ENCODE measurements around the gene ITGA8.

ITGA8 gene

DNA sequence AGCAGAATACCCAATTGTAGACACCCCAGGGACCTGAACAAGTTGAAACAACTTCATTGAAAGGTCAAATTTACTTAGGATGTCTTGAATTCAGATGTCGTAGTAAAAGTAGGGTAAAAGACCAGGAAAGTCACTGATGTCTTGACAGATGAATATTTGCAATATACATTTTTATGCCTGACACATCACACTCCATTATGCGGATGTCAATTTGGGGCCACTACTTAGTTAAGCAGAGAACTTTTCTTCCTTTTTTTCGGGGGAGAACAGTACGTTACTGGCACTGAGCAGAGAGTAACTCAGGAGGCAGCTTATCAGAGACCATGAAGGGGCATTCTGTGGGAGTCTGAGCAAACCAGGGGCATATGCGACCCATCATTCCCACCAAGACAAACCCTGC, 4.9 kb downstream of the ITGA8 start:
- H3K4me1 ChIP-seq, result peaks cover 0 to 69% (median 22%) of the 10 kb centered on the region in 4 donors
- no peaks in the 10 kb centered on the region for H3K36me3 ChIP-seq
- peak overlapping the region; percentile 85 to 97 for H3K4me3 ChIP-seq
- TF ChIP-seq, protein P1, sequence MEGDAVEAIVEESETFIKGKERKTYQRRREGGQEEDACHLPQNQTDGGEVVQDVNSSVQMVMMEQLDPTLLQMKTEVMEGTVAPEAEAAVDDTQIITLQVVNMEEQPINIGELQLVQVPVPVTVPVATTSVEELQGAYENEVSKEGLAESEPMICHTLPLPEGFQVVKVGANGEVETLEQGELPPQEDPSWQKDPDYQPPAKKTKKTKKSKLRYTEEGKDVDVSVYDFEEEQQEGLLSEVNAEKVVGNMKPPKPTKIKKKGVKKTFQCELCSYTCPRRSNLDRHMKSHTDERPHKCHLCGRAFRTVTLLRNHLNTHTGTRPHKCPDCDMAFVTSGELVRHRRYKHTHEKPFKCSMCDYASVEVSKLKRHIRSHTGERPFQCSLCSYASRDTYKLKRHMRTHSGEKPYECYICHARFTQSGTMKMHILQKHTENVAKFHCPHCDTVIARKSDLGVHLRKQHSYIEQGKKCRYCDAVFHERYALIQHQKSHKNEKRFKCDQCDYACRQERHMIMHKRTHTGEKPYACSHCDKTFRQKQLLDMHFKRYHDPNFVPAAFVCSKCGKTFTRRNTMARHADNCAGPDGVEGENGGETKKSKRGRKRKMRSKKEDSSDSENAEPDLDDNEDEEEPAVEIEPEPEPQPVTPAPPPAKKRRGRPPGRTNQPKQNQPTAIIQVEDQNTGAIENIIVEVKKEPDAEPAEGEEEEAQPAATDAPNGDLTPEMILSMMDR (IDR thresholded peaks at IDR 0.05), result no peak
- no peaks in the 10 kb centered on the region for H3K9me3 ChIP-seq
- intact Hi-C loops (cut with DNase I; ENCODE audit: low total_unique reads), result loop anchor here (5.0 kb wide), 1 partner anchor 128 kb away; no protein-coding TSS in a partner anchor
- H3K27me3 ChIP-seq, result no peaks in the 10 kb centered on the region
- no peak for DNase-seq
- peak overlapping the region; percentile 94 to 95 for H3K27ac ChIP-seq

GRCh38 chr10:15712883-15713282, 6.8 kb downstream of the ITGA8 start:
- Histone ChIP-seq H3K4me3 (peak overlapping the region in 1 of 2 donors; percentile 5), H3K27me3 (no peaks in the 10 kb centered on the region), H3K4me1 (peaks cover 0 to 88% (median 21%) of the 10 kb centered on the region in 4 donors), H3K9me3 (no peaks in the 10 kb centered on the region), H3K27ac (peak overlapping the region; percentile 94 to 95), H3K36me3 (no peaks in the 10 kb centered on the region)
- TF ChIP-seq, protein P1 (IDR thresholded peaks at IDR 0.05), result no peak
- intact Hi-C loops (cut with DNase I; ENCODE audit: low total_unique reads), result no loop called here
- DNase-seq, result no peak

GRCh38 chr10:15710455-15710854, 9.3 kb downstream of the ITGA8 start:
- H3K9me3 ChIP-seq, result no peaks in the 10 kb centered on the region
- peaks cover 0 to 98% (median 21%) of the 10 kb centered on the region in 4 donors for H3K4me1 ChIP-seq
- TF ChIP-seq, protein P1 (IDR thresholded peaks at IDR 0.05), result no peak
- no peaks in the 10 kb centered on the region for H3K27me3 ChIP-seq
- peaks cover 0 to 4% (median 0%) of the 10 kb centered on the region in 3 donors for H3K36me3 ChIP-seq
- peak in 1 of 2 donors; percentile 40 for DNase-seq
- intact Hi-C loops (cut with DNase I; ENCODE audit: low total_unique reads), result no loop called here
- peak overlapping the region; percentile 32 to 65 for H3K27ac ChIP-seq
- no peak overlapping the region for H3K4me3 ChIP-seq

- no peaks in the 10 kb centered on the region for H3K27me3 ChIP-seq
- no peak overlapping the region for H3K4me3 ChIP-seq
- intact Hi-C loops (cut with DNase I; ENCODE audit: low total_unique reads), result no loop called here
- H3K4me1 ChIP-seq, result peaks cover 0 to 85% (median 3%) of the 10 kb centered on the region in 4 donors
- H3K36me3 ChIP-seq, result peaks cover 0 to 4% (median 0%) of the 10 kb centered on the region in 3 donors
- H3K27ac ChIP-seq, result peak overlapping the region in 1 of 2 donors; percentile 7
- DNase-seq, result no peak
- H3K9me3 ChIP-seq, result no peaks in the 10 kb centered on the region
- TF ChIP-seq, protein P1 (IDR thresholded peaks at IDR 0.05), result no peak
These were observed 14.4 kb downstream of the ITGA8 start for GRCh38 chr10:15705298-15705697.

DNA sequence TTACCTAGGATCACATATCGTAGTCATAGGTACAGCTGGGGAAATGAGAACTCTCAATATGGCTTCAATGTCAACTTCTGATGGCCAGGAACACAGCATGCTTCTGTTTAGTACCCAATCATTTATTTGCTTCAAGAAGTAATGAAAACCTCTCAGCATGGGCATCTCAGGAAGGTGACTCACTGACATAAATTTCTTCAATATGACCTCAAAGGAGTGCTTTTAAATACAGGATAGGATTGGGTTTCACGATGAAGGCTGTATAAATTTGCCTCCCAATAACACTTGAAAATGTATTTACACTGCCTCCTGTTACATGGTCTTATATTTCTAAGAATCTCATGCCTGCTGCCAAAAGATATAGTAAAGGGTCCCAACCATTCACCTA, 15.1 kb downstream of the ITGA8 start:
- intact Hi-C loops (cut with DNase I; ENCODE audit: low total_unique reads), result no loop called here
- TF ChIP-seq, protein P1 (IDR thresholded peaks at IDR 0.05), result no peak
- H3K9me3 ChIP-seq, result no peaks in the 10 kb centered on the region
- H3K36me3 ChIP-seq, result peaks cover 0 to 4% (median 0%) of the 10 kb centered on the region in 3 donors
- no peak overlapping the region for H3K4me3 ChIP-seq
- DNase-seq, result no peak
- H3K4me1 ChIP-seq, result peaks cover 0 to 85% (median 3%) of the 10 kb centered on the region in 4 donors
- H3K27ac ChIP-seq, result no peak overlapping the region
- no peaks in the 10 kb centered on the region for H3K27me3 ChIP-seq
